GM21447 (cell line): ENCODE data around the gene MORN1.

Experiments
- ATAC-seq: cut with Tn5 transposase; IDR thresholded peaks from one replicate; pipeline ENCODE4 v1.9.1; 2021; ENCODE audit not compliant: unreplicated experiment

Gene MORN1

DNA sequence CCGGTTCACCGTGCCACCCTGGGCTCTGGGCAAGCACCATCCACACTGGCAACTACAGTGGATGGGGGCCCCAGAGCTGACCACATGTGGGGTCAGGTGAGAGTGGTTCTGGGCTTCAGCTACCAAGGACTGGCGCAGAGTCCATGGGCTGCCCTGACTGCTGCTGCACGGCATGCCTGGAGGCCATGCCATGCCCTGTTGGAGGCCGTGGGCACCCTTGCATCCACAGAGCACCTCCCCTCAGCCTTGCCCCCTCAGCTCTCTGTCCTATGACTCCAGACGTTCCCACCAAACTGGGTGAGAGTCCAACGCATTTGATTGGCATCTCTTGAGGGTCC, 15.5 kb downstream of the MORN1 start:
- ATAC-seq = no peak

DNA sequence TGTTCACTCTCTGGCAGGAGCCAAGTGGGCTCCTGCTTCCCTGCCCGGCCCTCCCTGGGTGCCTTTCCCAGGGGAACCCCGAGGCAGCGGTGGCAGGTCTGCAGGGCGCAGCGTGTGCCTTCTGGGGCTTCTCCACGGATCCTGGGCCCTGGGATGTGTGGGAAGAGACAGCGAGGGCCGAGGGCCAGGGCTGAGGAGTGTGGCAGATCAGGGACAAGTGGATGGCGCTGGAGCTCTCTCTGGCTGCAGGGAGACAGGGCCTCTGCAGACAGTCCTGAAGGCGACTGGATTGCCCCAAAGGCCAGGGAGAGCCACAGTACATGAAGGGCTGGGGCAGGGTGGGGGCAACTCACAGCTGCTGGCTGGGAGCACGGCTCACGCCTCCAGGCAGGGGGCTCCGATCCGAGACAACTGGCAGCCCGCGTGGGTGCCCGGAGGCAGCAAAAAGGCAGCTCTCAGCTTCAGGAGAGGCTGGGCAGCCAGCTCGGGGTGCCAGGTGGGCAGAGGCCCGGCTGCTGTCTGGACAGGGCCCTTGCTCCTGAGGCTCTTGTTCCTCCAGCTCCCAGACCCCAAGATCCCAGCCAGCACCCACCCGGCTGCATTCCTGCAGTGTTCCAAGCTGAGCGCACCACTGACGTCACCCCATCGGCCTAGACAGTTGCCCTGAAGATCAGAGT, 16.0 kb downstream of the MORN1 start:
- ATAC-seq = no peak

GRCh38 chr1:2374252-2375155, 16.9 kb downstream of the MORN1 start:
- no peak for ATAC-seq

DNA sequence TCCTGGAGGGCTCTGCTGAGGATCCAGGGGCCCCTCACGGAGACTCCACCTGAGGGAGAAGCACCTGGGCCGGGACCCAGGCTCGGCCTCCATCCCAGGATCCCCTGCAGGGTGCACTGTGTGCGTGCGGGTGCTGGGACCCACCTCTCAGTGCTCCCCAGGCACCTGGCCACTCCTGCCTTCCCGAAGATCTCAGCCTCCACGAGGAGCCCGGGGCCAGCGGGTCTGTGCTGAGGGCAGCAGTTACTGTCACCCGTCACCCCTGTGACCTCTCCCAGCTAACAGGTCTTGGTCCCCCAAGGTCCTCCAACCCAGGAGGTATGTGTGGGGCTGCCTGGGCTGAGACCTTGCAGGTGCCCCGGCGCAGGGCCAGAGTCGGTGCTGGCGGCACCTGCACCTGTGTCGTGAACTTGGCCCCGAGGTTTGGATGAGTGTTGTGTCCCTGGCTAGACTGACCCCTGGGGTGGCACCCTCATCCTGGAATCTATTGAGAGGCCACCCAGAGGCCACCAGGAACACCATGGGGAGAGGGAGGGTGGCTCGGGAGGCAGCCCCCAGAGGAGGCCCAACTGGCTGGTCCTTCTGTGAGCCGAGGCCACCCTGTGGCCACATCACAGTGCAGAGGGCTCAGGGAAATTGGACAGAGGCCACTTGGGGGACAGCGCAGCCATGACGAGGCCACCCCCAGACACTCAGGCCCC, 17.7 kb downstream of the MORN1 start:
- no peak for ATAC-seq

GRCh38 chr1:2372551-2373490, 18.5 kb downstream of the MORN1 start:
- ATAC-seq = no peak

GRCh38 chr1:2368053-2368744, 23.2 kb downstream of the MORN1 start:
- ATAC-seq = no peak

DNA sequence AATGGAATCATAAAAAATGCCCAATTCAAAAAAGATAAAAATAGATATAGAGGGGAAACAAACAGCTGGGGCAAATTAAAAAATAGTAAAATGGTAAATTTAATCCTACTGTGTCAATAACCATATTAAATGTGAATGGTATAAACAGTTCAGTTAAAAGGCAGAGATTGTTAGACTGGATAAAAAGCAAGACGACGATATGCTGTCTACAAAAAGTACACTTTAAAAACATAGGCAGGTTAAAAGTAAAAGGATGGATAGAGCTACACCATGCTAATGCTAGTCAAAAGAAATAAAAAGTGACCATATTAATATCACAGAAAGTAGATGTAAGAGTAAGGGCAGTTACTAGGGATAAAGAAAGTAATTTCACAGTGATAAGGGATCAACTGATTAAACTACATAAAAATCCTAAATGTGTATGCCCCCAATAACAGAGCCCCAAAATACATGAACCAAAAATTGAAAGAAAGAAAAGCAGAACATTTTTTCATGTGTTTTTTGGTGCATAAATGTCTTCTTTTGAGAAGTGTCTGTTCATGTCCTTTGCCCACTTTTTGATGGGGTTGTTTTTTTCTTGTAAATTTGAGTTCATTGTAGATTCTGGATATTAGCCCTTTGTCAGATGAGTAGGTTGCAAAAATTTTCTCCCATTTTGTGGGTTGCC, 27.4 kb downstream of the MORN1 start:
- no peak for ATAC-seq

GRCh38 chr1:2360588-2361364, 30.6 kb downstream of the MORN1 start:
- ATAC-seq = no peak

- ATAC-seq = no peak
Measured at GRCh38 chr1:2358651-2359640, 32.4 kb downstream of the MORN1 start.

DNA sequence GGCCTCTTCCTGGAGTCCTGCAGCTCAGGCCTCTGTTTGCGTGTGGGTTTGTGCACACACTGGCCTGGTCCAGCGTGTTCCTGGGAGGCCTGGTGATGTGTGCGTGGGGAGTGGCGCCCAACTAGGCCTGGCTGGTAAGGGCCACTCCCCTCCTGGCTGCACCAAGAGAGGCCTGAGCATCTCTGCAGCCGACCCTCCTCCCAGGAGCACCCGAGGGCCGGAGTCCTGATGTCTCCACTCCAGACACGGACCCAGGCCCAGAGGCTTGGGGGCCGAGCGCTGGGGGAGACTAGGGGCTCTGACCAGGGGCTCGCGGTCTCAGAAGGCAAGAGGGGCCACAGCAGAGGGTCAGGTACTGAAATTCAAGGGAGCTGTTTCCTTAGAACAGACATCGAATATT, 33.3 kb downstream of the MORN1 start:
- ATAC-seq = no peak

DNA sequence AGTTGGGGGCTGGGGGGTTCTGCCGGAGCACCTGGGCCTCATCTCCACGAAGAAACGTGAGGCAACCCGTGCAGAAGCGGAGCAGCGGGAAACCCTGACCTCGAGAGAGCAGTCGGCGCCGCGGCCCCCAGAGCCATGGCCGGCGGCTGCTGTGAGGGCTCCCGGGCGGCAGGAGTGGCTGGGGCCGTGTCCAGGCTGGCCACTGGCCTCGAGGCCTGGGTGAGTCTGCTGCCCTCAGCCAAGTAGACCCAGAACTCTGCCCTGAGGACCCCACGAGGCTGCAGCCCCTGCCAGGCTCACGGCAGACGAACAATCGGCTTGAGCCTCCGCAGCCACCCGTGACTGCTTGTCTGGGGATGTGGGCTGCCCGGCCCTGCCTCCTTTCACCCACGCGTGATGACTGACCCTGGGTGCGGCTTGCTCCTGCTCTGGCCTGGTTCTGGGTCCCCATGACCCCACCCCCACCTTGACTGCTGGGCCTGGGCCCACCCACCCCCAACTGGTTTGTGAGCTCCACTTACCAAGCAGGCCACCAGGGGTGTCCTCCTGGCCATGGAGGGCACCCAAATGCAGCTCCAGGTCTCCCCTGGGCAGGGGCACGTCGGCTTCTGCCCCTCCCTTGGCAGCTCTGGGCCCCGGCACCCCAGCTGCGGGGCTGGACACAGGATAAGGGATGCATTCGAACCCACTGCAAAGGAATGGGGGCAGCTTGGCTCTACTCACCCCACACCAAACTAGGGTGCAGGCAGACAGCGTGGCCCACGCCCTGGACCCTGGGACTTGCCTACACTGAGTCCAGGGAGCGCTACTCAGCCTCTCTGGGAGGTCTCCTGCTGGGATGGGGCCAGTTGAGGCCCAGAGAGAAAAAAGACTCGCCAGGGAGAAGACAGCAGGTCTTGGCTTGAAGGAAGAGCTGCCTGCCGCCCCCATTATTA, 34.2 kb downstream of the MORN1 start:
- no peak for ATAC-seq

DNA sequence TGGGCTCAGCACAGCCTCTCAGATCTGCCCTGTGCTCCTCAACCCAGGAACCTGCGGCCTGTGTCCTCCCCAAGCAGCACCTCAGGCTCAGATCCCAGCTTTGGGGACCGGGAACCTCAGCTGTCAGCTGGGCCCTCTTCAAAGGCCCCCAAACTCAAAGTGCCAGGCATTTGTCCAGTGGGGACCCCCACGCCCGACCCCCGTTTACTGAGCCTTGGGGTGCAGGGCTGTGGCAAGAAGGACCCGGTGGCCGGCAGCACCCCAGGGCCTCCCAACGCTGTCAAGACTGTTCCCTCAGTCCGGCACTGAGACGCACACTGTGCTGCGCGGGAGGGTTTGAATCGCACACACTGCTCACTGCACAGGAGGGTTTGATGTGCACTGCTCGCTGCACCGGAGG, 35.0 kb downstream of the MORN1 start:
- ATAC-seq = no peak

GRCh38 chr1:2355373-2356261, 35.7 kb downstream of the MORN1 start:
- ATAC-seq = no peak

DNA sequence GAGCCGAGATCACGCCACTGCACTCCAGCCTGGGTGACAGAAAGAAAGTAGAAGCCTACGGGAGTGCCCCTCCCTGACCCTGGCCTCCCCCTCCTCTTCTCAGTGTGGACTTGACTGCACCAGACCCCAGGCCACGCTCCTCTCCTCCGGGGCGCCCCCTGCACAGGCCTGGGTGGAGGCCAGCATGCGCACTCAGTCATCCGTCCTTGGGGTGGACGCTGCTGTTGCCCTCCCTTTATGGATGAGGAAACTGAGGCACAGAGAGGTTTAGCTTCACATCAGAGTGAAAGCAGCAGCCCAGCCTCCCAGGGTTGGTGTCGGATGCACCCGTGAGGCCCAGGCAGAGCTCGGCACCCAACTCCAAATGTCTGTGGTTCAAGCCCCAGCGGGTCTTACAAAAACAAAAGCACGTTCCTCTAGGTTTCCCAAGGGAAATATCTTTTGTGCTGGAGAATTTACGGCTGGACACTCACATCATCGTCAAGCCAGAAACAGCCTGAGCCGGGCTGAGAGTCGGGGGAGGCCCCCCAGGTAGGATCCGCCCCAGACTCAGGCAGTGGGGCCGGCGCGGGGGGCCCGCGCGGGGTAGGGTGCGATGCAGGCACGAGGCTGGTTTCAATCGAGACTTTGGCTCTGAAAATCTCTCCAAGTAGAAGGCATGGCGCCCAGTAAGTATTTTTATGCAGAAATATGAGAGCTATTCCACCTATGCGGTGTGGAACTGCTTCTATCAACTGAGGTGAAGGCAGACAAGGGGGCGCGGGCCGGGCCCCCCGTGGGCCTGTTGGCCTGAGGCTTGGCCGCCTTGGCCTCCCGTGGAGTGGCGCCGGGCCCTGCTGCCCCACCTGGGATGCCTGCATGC, 36.6 kb downstream of the MORN1 start:
- no peak for ATAC-seq
